ENCODE results near the gene VRK3.
A peak's percentile ranks its signal among the peaks of the same experiment; 100 is the strongest.

Gene VRK3

GRCh38 chr19:50036908-50037307 is 11.7 kb upstream of the VRK3 start:
- WGBS, 2 experiments: 90 to 95% methylated on average over 3 of the region's 3 CpGs
- H3K27ac ChIP-seq (ENCODE audit: insufficient read depth, low read depth, low read length, poor library complexity, severe bottlenecking): no peak overlapping the region
- H3K4me3 ChIP-seq (ENCODE audit: insufficient read depth, low read depth, low read length): no peak overlapping the region
- no peaks in the 10 kb centered on the region for H3K9me3 ChIP-seq (ENCODE audit: control insufficient read depth, low read length)
- H3K36me3 ChIP-seq (ENCODE audit: control insufficient read depth, insufficient read depth, low read length): peaks cover 67% of the 10 kb centered on the region
- no peaks in the 10 kb centered on the region for H3K27me3 ChIP-seq (ENCODE audit: control insufficient read depth, insufficient read depth, low read length, poor library complexity, severe bottlenecking)
- no peaks in the 10 kb centered on the region for H3K4me1 ChIP-seq (ENCODE audit: control insufficient read depth, insufficient read depth, low read length)

DNA sequence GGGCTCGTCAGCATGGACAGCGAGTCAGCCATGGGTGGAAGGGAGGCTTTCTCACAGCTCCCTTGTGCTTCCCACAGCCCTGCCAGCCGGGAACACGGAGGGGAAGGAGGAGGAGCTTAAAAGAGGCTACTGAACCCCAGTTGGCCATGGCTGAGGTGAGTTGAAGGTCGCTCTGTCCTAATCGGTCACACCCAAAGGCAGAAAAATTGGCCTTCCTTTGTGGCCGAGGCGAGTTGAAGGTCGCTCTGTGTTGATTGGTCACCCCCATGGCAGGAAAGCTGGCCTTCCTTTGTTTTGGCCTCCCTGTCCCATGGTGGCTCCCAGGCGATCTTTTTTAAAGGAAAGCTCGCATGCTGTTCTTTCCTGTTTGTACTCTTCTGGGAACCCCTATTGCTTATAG is 5.8 kb upstream of the VRK3 start:
- Histone ChIP-seq H3K27me3 (ENCODE audit: control insufficient read depth, insufficient read depth, low read length, poor library complexity, severe bottlenecking) (no peaks in the 10 kb centered on the region), H3K36me3 (ENCODE audit: control insufficient read depth, insufficient read depth, low read length) (peaks cover 32% of the 10 kb centered on the region), H3K4me1 (ENCODE audit: control insufficient read depth, insufficient read depth, low read length) (no peaks in the 10 kb centered on the region), H3K9me3 (ENCODE audit: control insufficient read depth, low read length) (no peaks in the 10 kb centered on the region), H3K27ac (ENCODE audit: insufficient read depth, low read depth, low read length, poor library complexity, severe bottlenecking) (no peak overlapping the region), H3K4me3 (ENCODE audit: insufficient read depth, low read depth, low read length) (no peak overlapping the region)
- 88 to 90% methylated on average over 11 of the region's 11 CpGs for WGBS, 2 experiments

- peaks cover 32% of the 10 kb centered on the region for H3K36me3 ChIP-seq (ENCODE audit: control insufficient read depth, insufficient read depth, low read length)
- no peaks in the 10 kb centered on the region for H3K4me1 ChIP-seq (ENCODE audit: control insufficient read depth, insufficient read depth, low read length)
- no peak overlapping the region for H3K4me3 ChIP-seq (ENCODE audit: insufficient read depth, low read depth, low read length)
- no peaks in the 10 kb centered on the region for H3K27me3 ChIP-seq (ENCODE audit: control insufficient read depth, insufficient read depth, low read length, poor library complexity, severe bottlenecking)
- no peak overlapping the region for H3K27ac ChIP-seq (ENCODE audit: insufficient read depth, low read depth, low read length, poor library complexity, severe bottlenecking)
- 95% methylated on average over 6 of the region's 6 CpGs for WGBS, 2 experiments
- H3K9me3 ChIP-seq (ENCODE audit: control insufficient read depth, low read length): no peaks in the 10 kb centered on the region
Measured at GRCh38 chr19:50030225-50030624, 5.1 kb upstream of the VRK3 start.

DNA sequence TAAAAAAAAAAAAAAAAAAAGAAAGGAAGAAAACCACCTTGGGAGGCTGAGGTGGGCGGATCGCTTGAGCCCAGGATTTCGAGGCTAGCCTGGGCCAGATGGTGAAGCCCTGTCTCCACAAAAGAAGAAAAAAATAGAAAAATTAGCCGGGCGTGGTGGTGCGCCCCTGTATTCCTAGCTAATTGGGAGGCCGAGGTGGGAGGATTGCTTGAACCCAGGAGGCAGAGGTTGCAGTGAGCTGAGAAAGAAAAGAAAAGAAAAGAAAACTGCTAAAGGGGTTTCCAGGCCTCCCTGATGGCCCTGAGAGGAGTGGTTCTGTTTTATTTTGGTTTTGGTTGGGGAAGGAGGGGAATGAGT is 1.4 kb upstream of the VRK3 start:
- Histone ChIP-seq H3K36me3 (ENCODE audit: control insufficient read depth, insufficient read depth, low read length) (peaks cover 5% of the 10 kb centered on the region), H3K27ac (ENCODE audit: insufficient read depth, low read depth, low read length, poor library complexity, severe bottlenecking) (no peak overlapping the region), H3K4me1 (ENCODE audit: control insufficient read depth, insufficient read depth, low read length) (peaks cover 5% of the 10 kb centered on the region), H3K4me3 (ENCODE audit: insufficient read depth, low read depth, low read length) (peak overlapping the region; percentile 98), H3K27me3 (ENCODE audit: control insufficient read depth, insufficient read depth, low read length, poor library complexity, severe bottlenecking) (no peaks in the 10 kb centered on the region), H3K9me3 (ENCODE audit: control insufficient read depth, low read length) (no peaks in the 10 kb centered on the region)
- WGBS, 2 experiments: 89 to 93% methylated on average over 7 of the region's 7 CpGs

DNA sequence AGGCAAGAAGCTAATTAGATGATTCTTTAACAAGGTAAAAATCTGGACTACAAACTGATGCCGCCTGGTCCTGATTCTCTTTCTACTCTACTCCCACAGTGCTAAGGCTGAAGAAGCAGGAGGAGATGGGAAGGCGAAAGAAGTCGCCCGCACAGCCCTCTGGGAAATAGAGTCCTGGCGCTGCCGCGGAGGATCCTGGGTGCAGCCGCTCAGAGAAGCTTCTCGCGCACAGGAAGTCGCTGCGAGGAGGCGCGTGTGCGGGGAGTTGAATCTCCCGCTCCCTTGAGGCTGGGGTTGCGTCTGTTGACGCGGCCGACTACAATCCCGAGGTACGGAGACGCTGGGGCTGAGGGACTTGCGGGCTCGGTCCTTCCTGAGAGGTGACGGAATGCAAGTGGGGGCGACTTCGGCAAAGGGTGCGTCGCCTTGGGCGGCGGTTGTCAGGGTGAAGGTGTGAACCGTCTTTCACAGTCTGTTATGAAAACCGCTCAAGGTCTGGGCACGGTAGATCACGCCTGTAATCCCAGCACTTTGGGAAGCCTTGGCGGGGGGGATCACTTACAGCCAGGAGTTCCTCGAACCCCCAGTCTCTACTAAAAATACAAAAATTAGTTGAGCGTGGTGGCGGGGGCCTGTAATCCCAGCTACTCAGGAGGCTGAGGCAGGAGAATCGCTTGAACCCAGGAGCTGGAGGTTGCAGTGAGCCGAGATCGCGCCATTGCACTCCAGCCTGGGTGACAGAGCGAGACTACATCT is 800 bp upstream of the VRK3 start, which contains the start of gene ZNF473:
TSS of gene ZNF473 (plus strand) at position 212 of the 756 bp plus-strand sequence. CDS start 5,078 bp downstream, outside the sequence.
- peak within 1 kb of the TSS; percentile 98 for H3K4me3 ChIP-seq (ENCODE audit: insufficient read depth, low read depth, low read length)
- peaks cover 4% of the 10 kb centered on the region for H3K36me3 ChIP-seq (ENCODE audit: control insufficient read depth, insufficient read depth, low read length)
- peak within 1 kb of the TSS; percentile 56 for H3K27ac ChIP-seq (ENCODE audit: insufficient read depth, low read depth, low read length, poor library complexity, severe bottlenecking)
- H3K4me1 ChIP-seq (ENCODE audit: control insufficient read depth, insufficient read depth, low read length): peaks cover 5% of the 10 kb centered on the region
- H3K9me3 ChIP-seq (ENCODE audit: control insufficient read depth, low read length): no peaks in the 10 kb centered on the region
- no peaks in the 10 kb centered on the region for H3K27me3 ChIP-seq (ENCODE audit: control insufficient read depth, insufficient read depth, low read length, poor library complexity, severe bottlenecking)
- WGBS, 2 experiments: 18 to 19% methylated on average over 45 of the region's 45 CpGs

- Histone ChIP-seq H3K27me3 (ENCODE audit: control insufficient read depth, insufficient read depth, low read length, poor library complexity, severe bottlenecking) (no peaks in the 10 kb centered on the region), H3K4me1 (ENCODE audit: control insufficient read depth, insufficient read depth, low read length) (peaks cover 5% of the 10 kb centered on the region), H3K9me3 (ENCODE audit: control insufficient read depth, low read length) (no peaks in the 10 kb centered on the region), H3K36me3 (ENCODE audit: control insufficient read depth, insufficient read depth, low read length) (no peaks in the 10 kb centered on the region), H3K4me3 (ENCODE audit: insufficient read depth, low read depth, low read length) (peak overlapping the region; percentile 98), H3K27ac (ENCODE audit: insufficient read depth, low read depth, low read length, poor library complexity, severe bottlenecking) (no peak overlapping the region)
- 3 to 4% methylated on average over 10 of the region's 10 CpGs for WGBS, 2 experiments
Measured at GRCh38 chr19:50024719-50025021, 502 bp downstream of the VRK3 start.

DNA sequence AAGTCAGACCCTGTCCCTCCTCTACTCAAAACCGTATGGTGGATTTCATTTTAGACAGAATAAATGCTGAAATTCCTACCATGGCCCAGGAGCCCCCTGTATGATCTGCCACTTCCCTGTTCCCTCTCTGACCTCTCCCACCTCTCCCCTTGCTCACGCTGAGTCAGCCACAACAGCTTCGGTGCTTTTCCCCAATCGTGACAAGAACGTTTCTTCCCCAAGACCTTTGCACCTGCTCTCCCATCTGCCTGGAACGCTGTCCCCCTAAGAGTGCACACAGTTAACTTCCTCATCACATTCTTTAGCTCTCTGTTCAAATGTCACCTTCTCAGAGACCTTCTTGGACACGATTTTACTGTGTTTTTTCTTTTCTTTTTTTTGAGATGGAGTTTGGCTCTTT is 2.3 kb downstream of the VRK3 start:
- no peak overlapping the region for H3K4me3 ChIP-seq (ENCODE audit: insufficient read depth, low read depth, low read length)
- H3K27ac ChIP-seq (ENCODE audit: insufficient read depth, low read depth, low read length, poor library complexity, severe bottlenecking): no peak overlapping the region
- 87 to 91% methylated on average over 7 of the region's 7 CpGs for WGBS, 2 experiments

GRCh38 chr19:50020481-50020880 is 4.7 kb downstream of the VRK3 start:
- Histone ChIP-seq H3K9me3 (ENCODE audit: control insufficient read depth, low read length) (no peaks in the 10 kb centered on the region), H3K4me3 (ENCODE audit: insufficient read depth, low read depth, low read length) (no peak overlapping the region), H3K36me3 (ENCODE audit: control insufficient read depth, insufficient read depth, low read length) (peaks cover 17% of the 10 kb centered on the region), H3K27ac (ENCODE audit: insufficient read depth, low read depth, low read length, poor library complexity, severe bottlenecking) (no peak overlapping the region), H3K27me3 (ENCODE audit: control insufficient read depth, insufficient read depth, low read length, poor library complexity, severe bottlenecking) (no peaks in the 10 kb centered on the region), H3K4me1 (ENCODE audit: control insufficient read depth, insufficient read depth, low read length) (peaks cover 5% of the 10 kb centered on the region)
- WGBS, 2 experiments: 92 to 93% methylated on average over 6 of the region's 6 CpGs

More for the DNA sequence above, 2.3 kb downstream of the VRK3 start:
- Histone ChIP-seq H3K27me3 (ENCODE audit: control insufficient read depth, insufficient read depth, low read length, poor library complexity, severe bottlenecking) (no peaks in the 10 kb centered on the region), H3K36me3 (ENCODE audit: control insufficient read depth, insufficient read depth, low read length) (no peaks in the 10 kb centered on the region), H3K9me3 (ENCODE audit: control insufficient read depth, low read length) (no peaks in the 10 kb centered on the region), H3K4me1 (ENCODE audit: control insufficient read depth, insufficient read depth, low read length) (peaks cover 5% of the 10 kb centered on the region)

- no peak overlapping the region for H3K4me3 ChIP-seq (ENCODE audit: insufficient read depth, low read depth, low read length)
- H3K27ac ChIP-seq (ENCODE audit: insufficient read depth, low read depth, low read length, poor library complexity, severe bottlenecking): no peak overlapping the region
- no peaks in the 10 kb centered on the region for H3K27me3 ChIP-seq (ENCODE audit: control insufficient read depth, insufficient read depth, low read length, poor library complexity, severe bottlenecking)
- 92 to 97% methylated on average over 1 of the region's 1 CpG for WGBS, 2 experiments
- peaks cover 23% of the 10 kb centered on the region for H3K36me3 ChIP-seq (ENCODE audit: control insufficient read depth, insufficient read depth, low read length)
- no peaks in the 10 kb centered on the region for H3K4me1 ChIP-seq (ENCODE audit: control insufficient read depth, insufficient read depth, low read length)
- no peaks in the 10 kb centered on the region for H3K9me3 ChIP-seq (ENCODE audit: control insufficient read depth, low read length)
Measured at GRCh38 chr19:50016225-50016807, 8.9 kb downstream of the VRK3 start.

- WGBS, 2 experiments: 61 to 62% methylated on average over 10 of the region's 10 CpGs
- no peaks in the 10 kb centered on the region for H3K27me3 ChIP-seq (ENCODE audit: control insufficient read depth, insufficient read depth, low read length, poor library complexity, severe bottlenecking)
- H3K27ac ChIP-seq (ENCODE audit: insufficient read depth, low read depth, low read length, poor library complexity, severe bottlenecking): no peak overlapping the region
- no peaks in the 10 kb centered on the region for H3K4me1 ChIP-seq (ENCODE audit: control insufficient read depth, insufficient read depth, low read length)
- peaks cover 13% of the 10 kb centered on the region for H3K36me3 ChIP-seq (ENCODE audit: control insufficient read depth, insufficient read depth, low read length)
- H3K9me3 ChIP-seq (ENCODE audit: control insufficient read depth, low read length): no peaks in the 10 kb centered on the region
- no peak overlapping the region for H3K4me3 ChIP-seq (ENCODE audit: insufficient read depth, low read depth, low read length)
Measured at GRCh38 chr19:50008532-50008931, 16.6 kb downstream of the VRK3 start.
